ENCODE data around the gene YLPM1.

YLPM1 gene

DNA sequence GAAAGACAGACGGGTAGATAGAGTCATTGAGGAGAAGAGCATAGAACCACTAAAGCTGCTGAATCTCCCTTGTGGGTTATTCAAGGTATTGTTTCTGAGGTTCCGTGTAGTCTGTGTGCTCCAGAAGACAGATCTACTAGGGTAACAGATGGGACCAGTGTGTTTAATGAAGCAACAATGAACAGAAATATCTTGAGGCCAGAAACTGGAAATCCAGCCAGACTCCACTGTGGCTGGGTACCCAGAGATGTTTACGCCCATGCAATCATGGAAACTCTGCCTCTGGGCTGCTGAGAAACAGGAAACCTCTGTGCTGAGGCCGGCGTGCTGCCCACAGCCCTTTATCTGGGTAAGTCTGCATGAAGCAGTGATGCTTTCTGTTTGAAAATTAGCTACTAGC is 104.6 kb downstream of the YLPM1 start:
- in situ Hi-C loops (cut with HindIII; ENCODE audit: low sequenced_read_pairs), result no loop called here

GRCh38 chr14:74868739-74869138 is 105.6 kb downstream of the YLPM1 start:
- in situ Hi-C loops (cut with HindIII; ENCODE audit: low sequenced_read_pairs), result no loop called here

GRCh38 chr14:74871819-74872218 is 108.7 kb downstream of the YLPM1 start:
- in situ Hi-C loops (cut with HindIII; ENCODE audit: low sequenced_read_pairs), result no loop called here

- in situ Hi-C loops (cut with HindIII; ENCODE audit: low sequenced_read_pairs), result no loop called here
Measured at GRCh38 chr14:74875204-74875603, 112.1 kb downstream of the YLPM1 start.

DNA sequence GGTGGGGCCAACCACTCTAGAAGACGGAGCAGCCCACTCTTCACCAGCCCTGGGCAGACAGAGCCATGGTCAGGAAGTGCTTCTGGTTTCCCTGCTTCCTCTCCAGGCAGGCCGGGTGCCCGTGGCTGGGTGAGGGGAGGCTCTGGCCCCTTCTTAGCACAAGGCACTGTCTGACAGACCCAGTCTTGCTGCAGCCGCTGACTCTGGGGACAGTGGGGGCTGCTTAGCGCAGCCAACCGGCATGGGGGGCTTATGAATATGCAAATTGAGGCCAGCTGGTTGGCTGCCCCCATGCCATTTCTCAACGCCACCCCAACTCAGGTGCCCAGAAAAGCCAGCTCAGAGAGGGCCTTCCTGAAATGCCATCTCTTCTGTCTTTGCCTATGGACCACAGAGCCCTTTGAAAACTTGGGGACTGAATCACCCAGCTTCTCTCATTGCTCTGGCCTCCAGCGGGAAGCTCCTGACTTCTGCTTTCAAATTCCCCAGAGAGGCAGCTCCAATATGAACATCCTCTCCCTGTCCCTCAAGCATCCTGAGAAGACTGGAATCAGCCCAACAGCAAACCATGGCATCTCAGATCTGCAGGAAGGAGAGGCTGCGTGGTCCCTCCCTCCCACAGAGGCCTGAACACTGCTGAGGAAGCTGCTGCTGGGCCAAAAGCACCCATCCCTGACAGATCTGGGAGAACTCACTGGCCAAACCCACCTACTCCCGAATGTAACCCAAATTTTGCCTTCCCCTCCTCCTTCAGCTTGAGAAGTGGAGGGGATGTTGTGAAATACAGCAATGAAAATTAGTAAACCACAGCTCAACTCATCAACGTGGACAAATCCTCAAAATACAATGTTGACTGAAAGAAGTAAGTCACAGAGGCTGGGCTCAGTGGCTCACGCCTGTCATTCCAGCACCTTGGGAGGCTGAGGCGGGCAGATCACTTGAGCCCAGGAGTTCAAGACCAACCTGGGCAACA is 113.1 kb downstream of the YLPM1 start, which contains the start of gene PROX2:
PROX2 (minus strand) TSS at position 205 of the 973 bp plus-strand sequence. CDS start 12,311 bp downstream, outside the sequence.
- in situ Hi-C loops (cut with HindIII; ENCODE audit: low sequenced_read_pairs), result no loop called here

GRCh38 chr14:74879427-74880182 is 116.5 kb downstream of the YLPM1 start:
- in situ Hi-C loops (cut with HindIII; ENCODE audit: low sequenced_read_pairs), result no loop called here

- in situ Hi-C loops (cut with HindIII; ENCODE audit: low sequenced_read_pairs), result no loop called here
Measured at GRCh38 chr14:74881431-74882102, 118.5 kb downstream of the YLPM1 start, which contains the start of gene DLST. Gene DLST (plus strand): TSS chr14:74881916. CDS start chr14:74881954, 38 bp downstream.

GRCh38 chr14:74882103-74882920 is 119.2 kb downstream of the YLPM1 start:
- in situ Hi-C loops (cut with HindIII; ENCODE audit: low sequenced_read_pairs), result no loop called here
